WTC11 (cell line): Measurements from ENCODE around the gene ETV6. TPM values are rescaled to one million over a fixed set of nuclear protein-coding genes. Genes with fewer than 3 reads are reported as not detected.

Experiments
- ATAC-seq: fragments of 200-7000 bp; cut with Tn5 transposase; 2 replicates; pipeline ENCODE4 v1.10.0; 2021; ENCODE audit warnings: mild to moderate bottlenecking, moderate library complexity
- CTCF ChIA-PET: fragments of 300-600 bp; sonication (Branson Sonifier 250); formaldehyde crosslinking; loops from one replicate; lab custom pipeline; 2021; ENCODE audit warnings: antibody characterized with exemption; lab: Charles Lee
- POLR2A ChIA-PET: fragments of 350-600 bp; sonication (Branson Sonifier 250); formaldehyde crosslinking; loops from one replicate; lab custom pipeline; 2021; ENCODE audit warnings: antibody characterized with exemption; lab: Charles Lee
- DNase-seq: peaks from one replicate; pipeline ENCODE4 v3.0.0; 2021; ENCODE audit warnings: low spot score
- H3K27ac Mint-ChIP-seq: 2 replicates; pipeline ENCODE4 v1.8.0; 2021; ENCODE audit warnings: mixed read lengths
- H3K27me3 Mint-ChIP-seq: 2 replicates; pipeline ENCODE4 v1.8.0; 2021; ENCODE audit warnings: low read depth, mild to moderate bottlenecking, moderate library complexity, mixed read lengths
- H3K36me3 Mint-ChIP-seq: 2 replicates; pipeline ENCODE4 v1.8.0; 2021; ENCODE audit warnings: mixed read lengths
- H3K4me1 Mint-ChIP-seq: 2 replicates; pipeline ENCODE4 v1.8.0; 2022; ENCODE audit warnings: mixed read lengths
- H3K4me3 Mint-ChIP-seq: 2 replicates; pipeline ENCODE4 v1.8.0; 2021; ENCODE audit warnings: mild to moderate bottlenecking, moderate library complexity, mixed read lengths
- H3K9me3 Mint-ChIP-seq: 2 replicates; pipeline ENCODE4 v1.8.0; 2021; ENCODE audit warnings: mixed read lengths
- AR ChIP-seq: fragments of 250-450 bp; sonication (Bioruptor Pico); IDR thresholded peaks from 2 replicates; pipeline ENCODE4 v1.9.0; 2021; ENCODE audit warnings: mild to moderate bottlenecking
- CBFB ChIP-seq: sonication (generic); formaldehyde crosslinking; IDR thresholded peaks from 2 replicates; pipeline ENCODE4 v1.8.1; 2022; ENCODE audit warnings: mild to moderate bottlenecking, low read depth, missing genetic modification reagents
- CTCF ChIP-seq: fragments of 200-600 bp; IDR thresholded peaks from 2 replicates; pipeline ENCODE4 v1.8.0; 2022; ENCODE audit warnings: antibody characterized with exemption
- GTF2I ChIP-seq: fragments of 250-450 bp; sonication (Bioruptor Pico); conservative IDR thresholded peaks from 2 replicates; pipeline ENCODE4 v1.4.0; 2021; ENCODE audit warnings: mild to moderate bottlenecking
- NFE2L1 ChIP-seq: sonication (generic); formaldehyde crosslinking; IDR thresholded peaks from 2 replicates; pipeline ENCODE4 v1.8.1; 2023; ENCODE audit warnings: missing genetic modification reagents
- OVOL2 ChIP-seq: fragments of 250-450 bp; sonication (Bioruptor Pico); IDR thresholded peaks from 2 replicates; pipeline ENCODE4 v1.9.0; 2021; ENCODE audit warnings: mild to moderate bottlenecking, borderline replicate concordance
- PREB ChIP-seq: sonication (generic); formaldehyde crosslinking; IDR thresholded peaks from 2 replicates; pipeline ENCODE4 v1.8.1; 2022; ENCODE audit warnings: mild to moderate bottlenecking, missing genetic modification reagents, moderate library complexity, borderline replicate concordance
- SMAD3 ChIP-seq: sonication (generic); formaldehyde crosslinking; IDR thresholded peaks from 2 replicates; pipeline ENCODE4 v1.8.0; 2022; ENCODE audit warnings: missing genetic modification reagents, mild to moderate bottlenecking, borderline replicate concordance
- SP1 ChIP-seq: sonication (generic); formaldehyde crosslinking; conservative IDR thresholded peaks from 2 replicates; pipeline ENCODE4 v1.8.1; 2022; ENCODE audit warnings: missing genetic modification reagents
- TCF7 ChIP-seq: sonication (generic); formaldehyde crosslinking; IDR thresholded peaks from 2 replicates; pipeline ENCODE4 v1.8.0; 2022; ENCODE audit warnings: mild to moderate bottlenecking, low read depth, missing genetic modification reagents, moderate library complexity
- ZBTB21 ChIP-seq: sonication (generic); formaldehyde crosslinking; IDR thresholded peaks from 2 replicates; pipeline ENCODE4 v1.8.1; 2023; ENCODE audit warnings: mild to moderate bottlenecking, missing genetic modification reagents, borderline replicate concordance
- ZNF138 ChIP-seq: sonication (generic); formaldehyde crosslinking; conservative IDR thresholded peaks from 2 replicates; pipeline ENCODE4 v1.8.1; 2022; ENCODE audit warnings: mild to moderate bottlenecking, moderate library complexity, missing genetic modification reagents
- ZNF232 ChIP-seq: sonication (generic); formaldehyde crosslinking; IDR thresholded peaks from 2 replicates; pipeline ENCODE4 v1.8.0; 2022; ENCODE audit warnings: mild to moderate bottlenecking, missing genetic modification reagents
- ZNF317 ChIP-seq: sonication (generic); formaldehyde crosslinking; IDR thresholded peaks from 2 replicates; pipeline ENCODE4 v1.8.1; 2023; ENCODE audit warnings: low read depth, mild to moderate bottlenecking, moderate library complexity, missing genetic modification reagents, borderline replicate concordance
- ZNF396 ChIP-seq: fragments of 250-450 bp; sonication (Bioruptor Pico); IDR thresholded peaks from 2 replicates; pipeline ENCODE4 v1.8.0; 2021; ENCODE audit warnings: mild to moderate bottlenecking, moderate library complexity, borderline replicate concordance
- ZNF416 ChIP-seq: fragments of 250-450 bp; sonication (Bioruptor Pico); IDR thresholded peaks from 2 replicates; pipeline ENCODE4 v1.9.0; 2021; ENCODE audit warnings: mild to moderate bottlenecking, inconsistent platforms
- ZNF512 ChIP-seq: sonication (generic); formaldehyde crosslinking; IDR thresholded peaks from 2 replicates; pipeline ENCODE4 v1.8.1; 2022; ENCODE audit warnings: missing genetic modification reagents, borderline replicate concordance
- ZNF532 ChIP-seq: fragments of 250-450 bp; sonication (Bioruptor Pico); IDR thresholded peaks from 2 replicates; pipeline ENCODE4 v1.9.0; 2021; ENCODE audit warnings: mild to moderate bottlenecking, borderline replicate concordance
- total RNA-seq: library from RNA; stranded (reverse); gene quantifications from 3 replicates; pipeline ENCODE4 v1.2.3, GENCODE V29; 2021
- TF ChIP-seq, protein P1 (sequence below): sonication (generic); formaldehyde crosslinking; conservative IDR thresholded peaks from 2 replicates; pipeline ENCODE4 v1.8.1; 2023; ENCODE audit warnings: mild to moderate bottlenecking, low read depth, missing genetic modification reagents, moderate library complexity
- TF ChIP-seq, protein P2 (sequence below): sonication (generic); formaldehyde crosslinking; IDR thresholded peaks from 2 replicates; pipeline ENCODE4 v1.8.1; 2023; ENCODE audit warnings: mild to moderate bottlenecking, missing genetic modification reagents

The ETV6 gene
- total RNA-seq, 1 experiment from 2014 or later, result 23.5 TPM

GRCh38 chr12:11757531-11757930 lies 108.1 kb downstream of the ETV6 start (continued):
- TF ChIP-seq, protein P1, sequence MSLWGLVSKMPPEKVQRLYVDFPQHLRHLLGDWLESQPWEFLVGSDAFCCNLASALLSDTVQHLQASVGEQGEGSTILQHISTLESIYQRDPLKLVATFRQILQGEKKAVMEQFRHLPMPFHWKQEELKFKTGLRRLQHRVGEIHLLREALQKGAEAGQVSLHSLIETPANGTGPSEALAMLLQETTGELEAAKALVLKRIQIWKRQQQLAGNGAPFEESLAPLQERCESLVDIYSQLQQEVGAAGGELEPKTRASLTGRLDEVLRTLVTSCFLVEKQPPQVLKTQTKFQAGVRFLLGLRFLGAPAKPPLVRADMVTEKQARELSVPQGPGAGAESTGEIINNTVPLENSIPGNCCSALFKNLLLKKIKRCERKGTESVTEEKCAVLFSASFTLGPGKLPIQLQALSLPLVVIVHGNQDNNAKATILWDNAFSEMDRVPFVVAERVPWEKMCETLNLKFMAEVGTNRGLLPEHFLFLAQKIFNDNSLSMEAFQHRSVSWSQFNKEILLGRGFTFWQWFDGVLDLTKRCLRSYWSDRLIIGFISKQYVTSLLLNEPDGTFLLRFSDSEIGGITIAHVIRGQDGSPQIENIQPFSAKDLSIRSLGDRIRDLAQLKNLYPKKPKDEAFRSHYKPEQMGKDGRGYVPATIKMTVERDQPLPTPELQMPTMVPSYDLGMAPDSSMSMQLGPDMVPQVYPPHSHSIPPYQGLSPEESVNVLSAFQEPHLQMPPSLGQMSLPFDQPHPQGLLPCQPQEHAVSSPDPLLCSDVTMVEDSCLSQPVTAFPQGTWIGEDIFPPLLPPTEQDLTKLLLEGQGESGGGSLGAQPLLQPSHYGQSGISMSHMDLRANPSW (CRISPR knock-in tag), result no peak
- TF ChIP-seq NFE2L1 (CRISPR knock-in tag), result no peak
- no peak for TF ChIP-seq SP1 (CRISPR knock-in tag)
- no peak for TF ChIP-seq CTCF
- TF ChIP-seq, all 79 proteins: peak for 0

GRCh38 chr12:11758087-11758486 lies 108.6 kb downstream of the ETV6 start:
- ChIA-PET POLR2A (no interaction called here), CTCF (interaction anchor here (0.9 to 1.8 kb wide), 3 partner anchors 15 to 177 kb away, joined by 3 to 4 read pairs (median 4); no protein-coding TSS in a partner anchor)
- no peaks in the 10 kb centered on the region for H3K9me3 Mint-ChIP-seq
- peaks cover 40% of the 10 kb centered on the region for H3K4me1 Mint-ChIP-seq
- DNase-seq, result no peak
- ATAC-seq, result no peak
- no peak overlapping the region for H3K4me3 Mint-ChIP-seq
- H3K27me3 Mint-ChIP-seq, result no peaks in the 10 kb centered on the region
- H3K36me3 Mint-ChIP-seq, result peaks cover 3% of the 10 kb centered on the region; the same call in 1 of the 2 replicates
- H3K27ac Mint-ChIP-seq, result no peak overlapping the region
- TF ChIP-seq, protein P2, sequence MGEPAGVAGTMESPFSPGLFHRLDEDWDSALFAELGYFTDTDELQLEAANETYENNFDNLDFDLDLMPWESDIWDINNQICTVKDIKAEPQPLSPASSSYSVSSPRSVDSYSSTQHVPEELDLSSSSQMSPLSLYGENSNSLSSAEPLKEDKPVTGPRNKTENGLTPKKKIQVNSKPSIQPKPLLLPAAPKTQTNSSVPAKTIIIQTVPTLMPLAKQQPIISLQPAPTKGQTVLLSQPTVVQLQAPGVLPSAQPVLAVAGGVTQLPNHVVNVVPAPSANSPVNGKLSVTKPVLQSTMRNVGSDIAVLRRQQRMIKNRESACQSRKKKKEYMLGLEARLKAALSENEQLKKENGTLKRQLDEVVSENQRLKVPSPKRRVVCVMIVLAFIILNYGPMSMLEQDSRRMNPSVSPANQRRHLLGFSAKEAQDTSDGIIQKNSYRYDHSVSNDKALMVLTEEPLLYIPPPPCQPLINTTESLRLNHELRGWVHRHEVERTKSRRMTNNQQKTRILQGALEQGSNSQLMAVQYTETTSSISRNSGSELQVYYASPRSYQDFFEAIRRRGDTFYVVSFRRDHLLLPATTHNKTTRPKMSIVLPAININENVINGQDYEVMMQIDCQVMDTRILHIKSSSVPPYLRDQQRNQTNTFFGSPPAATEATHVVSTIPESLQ (CRISPR knock-in tag), result no peak
- no peak for TF ChIP-seq AR (CRISPR knock-in tag)
- TF ChIP-seq OVOL2 (CRISPR knock-in tag), result no peak
- no peak for TF ChIP-seq ZNF532 (CRISPR knock-in tag)
- no peak for TF ChIP-seq ZBTB21
- TF ChIP-seq ZNF416 (CRISPR knock-in tag), result no peak
- TF ChIP-seq SMAD3 (CRISPR knock-in tag), result no peak
- no peak for TF ChIP-seq ZNF512
- TF ChIP-seq TCF7, result no peak
- no peak for TF ChIP-seq GTF2I
- TF ChIP-seq ZNF138 (CRISPR knock-in tag), result no peak
- no peak for TF ChIP-seq ZNF317 (CRISPR knock-in tag)
- TF ChIP-seq PREB (CRISPR knock-in tag), result no peak
- TF ChIP-seq ZNF232 (CRISPR knock-in tag), result no peak
- TF ChIP-seq ZNF396 (CRISPR knock-in tag), result no peak
- TF ChIP-seq CBFB, result no peak
